DOHH2 (cell line): ENCODE data around the gene SCGB1D4.

Experiments used
- CTCF ChIP-seq: fragments of 200-600 bp; sonication (generic); IDR thresholded peaks from one replicate; pipeline ENCODE4 v1.5.1; 2014; ENCODE audit warnings: antibody characterized with exemption, mild to moderate bottlenecking, low read depth, low read length; ENCODE audit not compliant: poor library complexity, severe bottlenecking
- EZH2phosphoT487 ChIP-seq: fragments of 200-600 bp; sonication (generic); IDR thresholded peaks from 2 replicates; pipeline ENCODE4 v1.6.1; 2017; ENCODE audit warnings: borderline replicate concordance, mild to moderate bottlenecking, antibody characterized with exemption, low read length, moderate library complexity, mixed read lengths

- TF ChIP-seq CTCF: no peak
- no peak for TF ChIP-seq EZH2phosphoT487
These were observed 47.2 kb downstream of the SCGB1D4 start for GRCh38 chr11:62251698-62252097.
